Fibroblast of mammary gland (primary cell): ENCODE data around the gene PRR12.

Experiments used
- DNase-seq: peaks from one replicate; pipeline ENCODE4 v3.0.0-alpha.2; 2010; ENCODE audit warnings: low read depth
- H3K4me3 ChIP-seq: 2 replicates; pipeline ENCODE4 v1.5.1; 2011; ENCODE audit warnings: low read depth, mild to moderate bottlenecking, low read length, moderate library complexity; ENCODE audit not compliant: control insufficient read depth
- TF ChIP-seq, protein P1 (sequence below): conservative IDR thresholded peaks from 2 replicates; pipeline ENCODE4 v1.5.1; 2011; ENCODE audit warnings: low read depth, low read length, inconsistent platforms; ENCODE audit not compliant: control insufficient read depth, insufficient read depth

Gene PRR12

DNA sequence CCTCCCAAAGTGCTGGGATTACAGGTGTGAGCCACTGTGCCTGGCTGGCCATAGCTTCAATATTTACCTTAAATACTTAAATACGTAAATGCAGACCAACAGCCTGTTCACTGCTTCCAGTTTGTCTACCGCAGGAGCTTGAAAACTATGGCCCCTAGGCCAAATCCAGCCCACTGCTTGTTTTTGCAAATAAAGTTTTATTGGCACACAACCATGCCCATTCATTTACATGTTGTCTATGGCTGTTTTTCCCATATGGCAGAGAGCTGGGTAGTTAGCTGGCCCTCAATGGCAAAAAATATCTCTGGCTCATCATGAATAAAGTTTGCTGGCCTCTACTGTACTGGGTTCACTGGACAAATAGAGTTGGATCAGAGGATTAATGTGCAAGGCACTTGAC is 11.8 kb downstream of the PRR12 start:
- no peak overlapping the region for H3K4me3 ChIP-seq
- TF ChIP-seq, protein P1, sequence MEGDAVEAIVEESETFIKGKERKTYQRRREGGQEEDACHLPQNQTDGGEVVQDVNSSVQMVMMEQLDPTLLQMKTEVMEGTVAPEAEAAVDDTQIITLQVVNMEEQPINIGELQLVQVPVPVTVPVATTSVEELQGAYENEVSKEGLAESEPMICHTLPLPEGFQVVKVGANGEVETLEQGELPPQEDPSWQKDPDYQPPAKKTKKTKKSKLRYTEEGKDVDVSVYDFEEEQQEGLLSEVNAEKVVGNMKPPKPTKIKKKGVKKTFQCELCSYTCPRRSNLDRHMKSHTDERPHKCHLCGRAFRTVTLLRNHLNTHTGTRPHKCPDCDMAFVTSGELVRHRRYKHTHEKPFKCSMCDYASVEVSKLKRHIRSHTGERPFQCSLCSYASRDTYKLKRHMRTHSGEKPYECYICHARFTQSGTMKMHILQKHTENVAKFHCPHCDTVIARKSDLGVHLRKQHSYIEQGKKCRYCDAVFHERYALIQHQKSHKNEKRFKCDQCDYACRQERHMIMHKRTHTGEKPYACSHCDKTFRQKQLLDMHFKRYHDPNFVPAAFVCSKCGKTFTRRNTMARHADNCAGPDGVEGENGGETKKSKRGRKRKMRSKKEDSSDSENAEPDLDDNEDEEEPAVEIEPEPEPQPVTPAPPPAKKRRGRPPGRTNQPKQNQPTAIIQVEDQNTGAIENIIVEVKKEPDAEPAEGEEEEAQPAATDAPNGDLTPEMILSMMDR, result no peak
- DNase-seq, result no peak

DNA sequence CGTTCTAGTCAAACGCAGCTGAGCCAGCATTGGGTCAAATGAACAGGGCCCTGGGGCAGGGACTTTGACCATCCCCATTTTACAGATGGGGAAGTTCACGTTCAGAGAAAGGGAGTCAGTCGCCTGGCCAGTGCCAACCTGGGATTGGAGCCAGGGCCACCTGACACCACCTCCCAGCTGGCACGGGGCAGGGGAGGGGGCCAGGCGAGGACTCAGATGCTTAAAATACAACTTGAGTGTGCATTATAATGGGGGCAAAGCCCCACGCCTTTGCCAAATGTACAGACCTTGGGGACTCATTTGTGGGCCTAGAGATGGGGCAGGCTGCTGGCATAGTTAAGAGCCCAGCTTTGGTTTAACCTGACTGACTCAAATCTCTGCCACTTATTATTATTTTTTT is 14.6 kb downstream of the PRR12 start:
- no peak overlapping the region for H3K4me3 ChIP-seq
- no peak for DNase-seq

DNA sequence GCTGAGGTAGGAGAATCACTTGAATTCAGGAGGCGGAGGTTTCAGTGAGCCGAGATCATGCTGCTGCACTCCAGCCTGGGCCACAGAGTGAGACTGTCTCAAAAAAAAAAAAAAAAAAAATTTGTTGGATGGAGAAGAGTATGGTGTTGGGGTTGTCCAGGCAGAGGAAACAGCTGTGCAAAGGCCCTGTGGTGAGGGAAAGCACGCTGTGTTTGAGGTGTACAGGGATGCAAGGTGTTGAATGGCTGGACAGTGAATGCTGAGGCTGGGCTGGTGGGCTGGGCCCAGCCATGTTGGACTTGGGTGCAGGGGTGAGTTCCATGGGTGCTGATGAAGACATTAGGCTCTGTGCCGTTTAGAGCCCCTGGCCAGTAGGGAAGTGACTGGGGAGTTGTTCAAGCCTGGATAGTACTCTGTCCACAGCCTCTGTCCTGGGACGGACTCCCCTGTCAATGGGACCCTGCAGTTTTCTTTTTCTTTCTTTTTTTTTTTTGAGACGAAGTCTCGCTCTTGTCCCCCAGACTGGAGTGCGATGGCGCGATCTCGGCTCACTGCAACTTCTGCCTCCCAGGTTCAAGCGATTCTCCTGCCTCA is 18.6 kb downstream of the PRR12 start:
- TF ChIP-seq, protein P1, result no peak
- H3K4me3 ChIP-seq, result no peak overlapping the region
- DNase-seq, result no peak

More for the DNA sequence above, 14.6 kb downstream of the PRR12 start:
- TF ChIP-seq, protein P1, result no peak

DNA sequence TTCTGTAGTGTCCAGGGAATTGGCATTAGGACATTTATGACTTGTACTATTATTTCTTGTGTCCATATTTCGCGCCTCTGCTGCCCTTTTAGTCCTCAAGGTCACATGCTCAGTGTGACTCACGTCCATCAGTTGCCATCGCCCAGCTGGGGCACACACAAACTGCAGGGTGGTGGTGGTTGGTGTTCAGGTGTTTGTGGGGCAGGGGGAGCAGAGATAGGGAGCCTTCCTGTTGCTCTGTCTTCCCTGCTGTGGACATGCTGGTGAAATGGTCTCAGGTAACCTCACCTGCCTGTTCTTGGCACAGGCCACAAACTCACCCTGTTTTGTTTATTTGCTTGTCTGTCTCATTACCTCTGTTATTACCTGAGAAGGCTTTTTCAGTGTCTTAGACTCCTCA is 22.4 kb downstream of the PRR12 start:
- no peak overlapping the region for H3K4me3 ChIP-seq
- TF ChIP-seq, protein P1, result no peak
- DNase-seq, result peak; percentile 72

DNA sequence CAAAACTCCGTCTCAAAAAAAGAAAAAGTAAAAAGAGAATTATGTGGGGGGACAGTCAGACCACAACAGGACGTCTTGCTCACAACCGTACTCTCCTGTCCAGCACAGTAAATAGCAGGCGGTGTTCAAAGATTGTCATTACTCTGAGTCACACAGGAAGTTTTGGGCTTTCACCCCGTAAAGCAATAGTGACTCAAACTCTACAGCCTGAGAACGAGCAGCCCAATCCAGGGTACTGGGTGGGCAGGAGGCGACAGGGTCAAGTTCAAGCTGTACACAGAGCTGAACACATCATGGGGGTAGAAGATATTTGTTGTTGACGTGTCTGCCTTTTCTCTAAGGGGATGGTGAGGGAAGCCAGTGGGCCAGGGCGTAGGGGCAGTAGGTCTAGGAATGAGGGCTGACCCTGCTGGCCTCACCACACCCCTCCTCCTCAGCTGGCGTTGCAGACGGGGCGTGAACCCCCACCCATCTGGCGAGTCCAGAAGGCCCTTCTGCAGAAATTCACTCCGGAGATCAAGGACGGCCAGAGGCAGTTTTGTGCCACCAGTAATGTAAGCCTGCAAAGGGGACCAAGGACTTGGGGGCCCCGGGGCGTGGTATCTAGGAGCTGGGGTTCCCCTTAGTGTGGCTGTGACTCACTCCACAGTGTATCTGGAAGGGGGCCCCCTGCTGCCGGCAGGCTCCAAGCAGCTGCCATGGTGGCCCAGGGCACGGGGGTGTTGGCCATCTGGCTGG is 23.3 kb downstream of the PRR12 start:
- H3K4me3 ChIP-seq, result no peak overlapping the region
- DNase-seq, result peak; percentile 96
- TF ChIP-seq, protein P1, result no peak

DNA sequence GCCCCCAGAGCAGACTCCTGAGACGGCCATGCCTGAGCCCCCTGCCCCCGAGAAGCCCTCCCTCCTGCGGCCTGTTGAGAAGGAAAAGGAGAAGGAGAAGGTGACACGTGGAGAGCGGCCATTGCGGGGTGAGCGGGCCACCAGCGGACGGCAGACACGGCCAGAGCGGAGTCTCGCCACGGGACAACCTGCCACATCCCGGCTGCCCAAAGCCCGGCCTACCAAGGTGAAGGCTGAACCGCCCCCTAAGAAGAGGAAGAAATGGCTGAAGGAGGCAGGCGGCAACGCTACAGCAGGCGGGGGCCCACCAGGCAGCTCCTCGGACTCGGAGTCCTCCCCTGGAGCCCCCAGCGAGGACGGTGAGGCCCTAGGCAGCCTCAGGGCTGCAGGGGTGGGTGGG is 24.9 kb downstream of the PRR12 start:
- TF ChIP-seq, protein P1, result no peak
- DNase-seq, result no peak
- H3K4me3 ChIP-seq, result no peak overlapping the region
